Inflammatory macrophage treated with lipopolysaccharide for 4 hours (primary cell): ENCODE measurements around the gene LMF2.

ENCODE experiments used
- DNase-seq: peaks from one replicate; pipeline ENCODE4 v3.0.0-alpha.2; 2020

LMF2 gene

DNA sequence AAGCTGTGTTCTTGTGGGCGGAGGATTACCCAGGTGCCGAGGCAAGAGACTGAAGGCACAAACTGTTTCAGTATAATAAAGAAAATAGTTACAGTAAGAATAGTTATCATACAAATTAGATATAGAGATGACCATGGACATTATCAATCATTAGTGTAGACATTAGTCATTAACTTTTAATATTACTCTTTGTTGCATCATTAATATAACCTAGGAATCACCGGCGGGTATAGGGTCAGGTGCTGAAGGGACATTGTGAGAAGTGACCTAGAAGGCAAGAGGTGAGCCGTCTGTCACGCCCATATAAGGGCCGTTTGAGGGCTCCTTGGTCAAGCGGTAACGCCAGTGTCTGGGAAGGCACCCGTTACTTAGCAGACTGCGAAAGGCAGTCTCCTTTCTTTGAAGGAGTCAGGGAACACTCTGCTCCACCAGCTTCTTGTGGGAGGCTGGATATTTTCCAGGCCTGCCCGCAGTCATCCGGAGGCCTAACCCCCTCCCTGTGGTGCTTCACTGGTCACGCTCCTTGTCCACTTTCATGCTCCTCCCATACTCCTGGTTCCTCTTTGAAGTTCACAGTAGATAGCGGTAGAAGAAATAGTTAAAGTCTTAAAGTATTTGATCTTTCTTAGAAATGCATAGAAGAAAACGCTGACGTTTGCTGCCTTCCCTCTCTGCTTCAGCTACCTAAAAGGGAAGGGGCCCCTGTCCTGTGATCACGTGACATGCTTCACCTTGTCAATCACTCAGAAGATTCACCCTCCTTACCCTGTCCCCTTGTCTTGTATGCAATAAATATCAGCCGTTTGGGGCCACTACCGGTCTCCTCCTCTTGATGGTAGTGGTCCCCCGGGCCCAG lies 26.6 kb upstream of the LMF2 start:
- peak; percentile 74 for DNase-seq

- DNase-seq: peak; percentile 69
Measured at GRCh38 chr22:50532824-50533796, 25.6 kb upstream of the LMF2 start.

GRCh38 chr22:50531962-50532674 lies 24.6 kb upstream of the LMF2 start:
- peak; percentile 79 for DNase-seq

DNA sequence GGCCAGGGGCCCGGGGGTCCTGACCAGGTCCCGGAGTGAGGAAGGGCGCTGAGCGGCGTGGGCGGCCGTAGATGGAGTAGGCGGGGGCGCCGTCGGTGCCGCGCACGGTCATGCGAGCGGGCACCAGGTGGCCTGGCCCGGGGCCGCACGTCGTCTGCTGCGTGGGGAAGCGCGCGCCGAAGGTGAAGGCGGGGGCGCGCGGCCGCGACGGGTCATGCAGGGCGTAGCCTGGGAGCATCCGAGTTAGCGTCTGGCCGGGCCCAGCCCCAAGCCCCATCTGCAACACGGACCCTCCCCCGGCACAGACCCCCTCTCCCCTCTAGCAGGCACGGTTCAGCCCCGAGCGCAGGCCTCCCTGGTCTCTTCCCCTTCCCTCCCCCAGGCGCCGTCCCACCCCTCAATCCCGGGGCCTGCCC lies 24.1 kb upstream of the LMF2 start:
- peak; percentile 87 for DNase-seq

DNA sequence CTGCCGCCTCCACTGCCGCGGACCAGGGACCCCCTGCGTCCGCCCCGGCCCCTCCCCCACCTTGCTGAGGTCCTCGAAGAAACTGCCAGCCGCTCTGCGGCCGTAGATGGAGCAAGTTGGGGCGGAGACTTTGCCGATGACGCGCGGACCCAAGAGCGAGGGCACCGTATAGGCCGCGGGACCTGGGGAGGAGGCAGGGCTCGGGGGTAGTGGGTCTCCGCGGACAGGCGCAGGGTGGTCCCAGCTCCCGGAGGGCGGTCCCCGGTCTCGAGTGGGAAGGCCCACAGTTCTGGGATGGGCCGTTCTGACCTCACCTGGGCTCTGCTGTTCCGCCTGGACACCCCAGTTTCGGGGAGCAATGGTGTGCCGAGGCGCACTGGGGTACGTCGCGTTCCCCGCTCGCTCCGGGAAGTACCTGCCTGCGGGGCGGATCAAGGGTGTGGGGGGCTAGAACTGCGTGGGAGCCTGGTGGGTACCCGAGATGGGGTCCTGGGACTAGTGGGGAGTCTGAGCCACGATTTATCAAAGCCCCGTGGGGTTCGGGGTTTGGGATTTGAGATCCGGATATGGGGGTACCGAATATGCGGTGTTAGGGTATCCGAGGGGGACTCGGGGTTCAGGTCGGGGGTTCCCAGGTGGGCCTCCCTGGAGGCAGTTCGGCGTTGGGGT lies 23.5 kb upstream of the LMF2 start:
- DNase-seq: peak; percentile 95

DNA sequence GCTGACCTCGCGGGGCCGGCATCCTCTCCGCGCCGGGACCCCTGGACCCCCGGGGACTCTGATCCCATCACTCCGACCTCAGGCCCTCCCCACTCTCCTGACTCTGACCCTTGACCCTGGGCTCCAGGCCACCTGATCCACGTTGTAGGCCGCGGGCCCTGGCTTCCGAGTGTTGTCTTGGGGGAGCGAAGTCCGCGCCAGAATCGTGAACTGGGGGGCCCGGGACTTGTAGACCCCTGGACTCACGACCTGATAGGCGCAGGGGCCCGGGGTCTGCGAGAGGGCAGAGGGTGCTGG lies 23.0 kb upstream of the LMF2 start:
- no peak for DNase-seq

- DNase-seq: peak; percentile 92
Measured at GRCh38 chr22:50529897-50530579, 22.5 kb upstream of the LMF2 start, which contains the start of gene TYMP. Gene TYMP, minus strand, starts transcription at chr22:50530012. Its CDS starts 303 bp downstream, at chr22:50529709.

DNA sequence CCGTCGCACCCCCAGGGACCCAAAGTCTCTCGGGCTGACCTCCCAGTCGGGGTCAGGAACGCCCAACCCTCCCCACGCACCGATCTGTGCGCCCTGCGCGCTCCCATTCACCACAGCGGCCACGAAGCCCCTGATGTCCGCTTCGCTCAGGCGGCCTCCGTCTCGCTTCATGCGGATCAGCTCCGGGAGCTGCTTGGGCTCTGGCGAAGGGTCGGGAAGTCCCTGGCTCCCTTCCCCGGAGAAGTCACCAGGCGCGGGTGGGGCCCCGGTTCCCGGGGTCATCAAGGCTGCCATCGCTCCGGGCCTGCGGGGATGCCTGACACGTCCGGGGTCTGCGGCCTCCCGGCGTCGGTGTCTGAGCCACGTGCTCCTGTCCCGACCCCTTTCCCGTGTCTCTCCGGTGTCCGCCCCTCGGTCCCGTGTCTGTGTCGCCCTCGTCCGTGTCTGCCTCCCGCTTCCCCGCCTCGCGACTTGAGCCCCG lies 22.0 kb upstream of the LMF2 start:
- no peak for DNase-seq

DNA sequence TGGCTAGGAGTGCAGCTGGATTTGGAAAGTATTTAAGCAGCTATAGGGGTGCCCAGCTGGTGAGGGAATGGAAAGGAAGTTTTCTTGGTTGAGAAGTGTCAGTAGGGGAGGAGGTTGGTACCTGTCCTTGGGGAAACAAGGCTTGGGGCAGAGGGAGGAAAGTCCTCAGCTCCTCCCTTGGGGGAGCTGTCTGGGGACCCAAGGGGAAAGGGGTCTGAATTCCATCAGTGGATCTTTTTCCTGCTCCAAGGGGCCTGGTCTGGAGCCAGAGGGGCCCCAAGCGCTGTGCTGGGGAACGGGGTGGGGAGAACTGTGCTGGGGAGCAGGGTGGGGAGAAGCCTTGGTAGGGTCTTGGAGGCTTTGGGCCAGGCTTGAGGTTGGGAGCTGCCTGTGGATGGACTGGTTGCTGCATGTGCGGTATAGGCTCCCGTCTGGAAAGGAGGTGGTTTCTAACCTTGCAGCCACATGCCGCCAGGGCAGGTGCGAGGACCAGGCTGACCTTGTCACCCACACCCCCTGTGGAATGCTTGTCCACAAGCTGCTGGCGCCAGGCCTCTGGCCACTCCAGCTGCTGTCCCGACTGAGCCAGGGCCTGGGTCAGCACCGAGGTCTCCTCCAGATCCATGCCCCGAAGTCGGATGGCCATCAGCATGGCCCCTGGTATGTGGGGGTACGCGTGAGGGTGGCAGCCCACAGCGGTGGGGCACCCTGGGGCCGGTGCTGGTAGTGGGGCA lies 21.3 kb upstream of the LMF2 start:
- no peak for DNase-seq

DNA sequence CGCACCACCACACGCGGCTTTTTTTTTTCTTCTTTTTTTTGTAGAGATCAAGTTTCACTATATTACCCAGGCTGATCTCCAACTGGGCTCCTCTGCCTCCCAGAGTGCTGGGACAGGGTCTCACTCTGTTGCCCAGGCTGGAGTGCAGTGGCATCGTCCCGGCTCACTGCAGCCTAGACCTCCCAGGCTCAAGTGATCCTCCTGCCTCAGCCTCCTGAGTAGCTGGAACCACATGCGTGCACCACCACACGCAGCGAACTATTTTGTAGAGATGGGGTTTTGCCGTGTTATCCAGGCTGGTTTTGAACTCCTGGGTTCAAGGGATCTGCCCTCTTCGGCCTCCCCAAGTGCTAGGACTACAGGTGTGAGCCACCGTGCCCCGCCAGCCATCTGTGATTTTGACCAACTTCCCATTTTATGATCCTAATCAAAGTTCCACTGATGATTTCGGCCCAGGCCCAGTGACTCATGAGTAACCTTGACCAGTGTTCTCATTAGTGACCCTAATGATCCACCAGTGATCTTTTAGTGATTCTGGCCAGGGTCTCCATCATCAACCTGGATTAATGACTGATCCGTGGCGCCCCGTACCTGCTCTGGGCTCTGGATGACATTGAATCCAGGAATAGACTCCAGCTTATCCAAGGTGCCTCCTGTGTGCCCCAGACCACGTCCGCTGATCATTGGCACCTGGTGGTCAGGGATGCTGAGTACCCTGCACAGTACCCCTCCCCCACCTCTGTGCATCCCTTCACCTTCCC lies 20.6 kb upstream of the LMF2 start:
- DNase-seq: no peak

DNA sequence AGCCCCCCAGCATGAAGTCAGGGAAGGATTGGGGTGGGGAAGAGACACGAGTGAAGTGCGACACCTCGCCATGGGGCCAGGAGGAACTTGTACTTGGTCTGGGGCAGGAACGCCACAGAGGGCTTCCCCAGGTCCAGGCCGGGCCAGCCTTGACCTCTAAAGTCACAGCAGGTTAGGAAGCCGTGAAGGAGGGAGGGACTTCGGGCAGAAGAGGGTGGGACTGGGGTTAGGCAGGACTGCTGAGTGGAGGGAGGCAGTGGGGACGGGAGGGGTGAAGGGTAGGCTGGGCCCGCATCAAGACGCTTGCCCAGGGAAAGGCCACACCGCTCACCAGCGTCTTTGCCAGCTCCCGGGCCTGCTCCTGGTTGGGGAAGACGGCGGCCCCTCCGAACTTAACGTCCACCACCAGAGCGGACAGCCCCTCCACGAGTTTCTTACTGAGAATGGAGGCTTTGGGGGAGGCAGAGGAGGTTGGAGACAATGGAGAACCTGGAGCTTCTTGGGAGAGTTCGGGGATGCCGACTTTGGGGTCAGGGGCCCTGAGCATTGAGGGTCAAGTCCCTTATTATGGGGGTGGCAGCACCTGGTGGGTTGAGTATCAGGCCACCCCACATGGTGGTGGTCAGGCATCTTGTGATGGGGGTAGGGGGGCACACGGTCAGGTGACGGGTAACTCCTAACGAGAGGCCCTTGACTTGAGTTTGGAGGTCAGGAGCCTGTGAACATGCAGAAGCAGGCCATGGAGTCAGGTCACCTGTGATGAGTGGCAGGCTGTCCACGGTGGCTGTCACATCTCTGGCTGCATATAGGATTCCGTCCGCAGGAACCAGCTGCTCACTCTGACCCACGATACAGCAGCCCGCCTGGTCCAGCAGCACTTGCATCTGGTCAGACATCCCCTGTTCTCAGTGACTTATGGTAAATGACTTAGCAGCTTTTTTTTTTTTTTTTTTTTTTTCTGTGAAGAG lies 19.6 kb upstream of the LMF2 start:
- peak; percentile 66 for DNase-seq

DNA sequence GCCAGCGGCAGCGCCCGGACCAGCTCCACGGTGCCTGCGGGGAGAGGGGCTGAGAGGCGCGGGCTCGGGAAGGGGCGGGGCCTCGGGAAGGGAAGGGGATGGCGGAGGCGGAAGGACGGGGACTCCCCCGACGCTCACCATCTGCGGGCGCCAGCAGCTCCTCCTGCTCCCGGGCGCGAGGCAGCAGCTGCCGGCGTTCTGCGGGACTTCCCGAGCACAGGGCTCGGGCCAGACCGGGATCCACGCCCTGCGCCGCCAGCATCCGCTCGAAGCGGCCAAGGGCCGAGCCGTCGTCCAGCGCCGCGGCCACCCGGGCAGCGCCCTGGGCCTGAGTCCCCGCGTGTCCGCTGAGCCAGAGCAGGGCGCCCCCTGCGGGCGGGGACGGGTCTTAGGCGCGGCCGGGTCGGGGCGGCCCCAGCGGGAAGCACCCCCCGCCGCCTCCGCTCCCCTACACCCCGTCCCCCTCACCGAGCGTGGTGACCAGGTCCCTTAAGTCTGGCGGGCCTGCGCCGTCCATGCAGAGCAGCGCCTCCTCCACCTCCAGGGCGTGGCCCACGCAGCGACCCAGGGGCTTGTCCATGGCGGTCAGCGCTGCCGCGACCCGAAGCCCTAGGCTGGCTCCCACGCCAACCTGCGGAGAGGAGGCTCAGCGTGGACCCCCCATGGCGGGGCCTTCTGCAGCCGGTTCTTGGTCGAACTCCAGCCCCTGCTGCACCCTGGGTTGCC lies 18.8 kb upstream of the LMF2 start:
- peak; percentile 81 for DNase-seq

DNA sequence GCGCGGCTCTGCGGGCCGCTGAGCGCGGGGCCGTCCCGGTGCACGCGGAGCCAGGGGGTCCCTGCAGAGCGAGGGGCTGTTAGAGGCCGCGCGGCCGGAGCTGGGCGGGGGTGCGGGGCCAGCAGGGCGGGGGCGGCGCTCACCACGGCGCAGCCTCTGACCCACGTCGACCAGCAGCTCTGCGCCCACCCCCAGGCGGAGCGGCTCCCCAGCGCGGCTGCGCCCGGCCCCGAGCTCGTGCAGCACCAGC lies 18.3 kb upstream of the LMF2 start:
- no peak for DNase-seq

DNA sequence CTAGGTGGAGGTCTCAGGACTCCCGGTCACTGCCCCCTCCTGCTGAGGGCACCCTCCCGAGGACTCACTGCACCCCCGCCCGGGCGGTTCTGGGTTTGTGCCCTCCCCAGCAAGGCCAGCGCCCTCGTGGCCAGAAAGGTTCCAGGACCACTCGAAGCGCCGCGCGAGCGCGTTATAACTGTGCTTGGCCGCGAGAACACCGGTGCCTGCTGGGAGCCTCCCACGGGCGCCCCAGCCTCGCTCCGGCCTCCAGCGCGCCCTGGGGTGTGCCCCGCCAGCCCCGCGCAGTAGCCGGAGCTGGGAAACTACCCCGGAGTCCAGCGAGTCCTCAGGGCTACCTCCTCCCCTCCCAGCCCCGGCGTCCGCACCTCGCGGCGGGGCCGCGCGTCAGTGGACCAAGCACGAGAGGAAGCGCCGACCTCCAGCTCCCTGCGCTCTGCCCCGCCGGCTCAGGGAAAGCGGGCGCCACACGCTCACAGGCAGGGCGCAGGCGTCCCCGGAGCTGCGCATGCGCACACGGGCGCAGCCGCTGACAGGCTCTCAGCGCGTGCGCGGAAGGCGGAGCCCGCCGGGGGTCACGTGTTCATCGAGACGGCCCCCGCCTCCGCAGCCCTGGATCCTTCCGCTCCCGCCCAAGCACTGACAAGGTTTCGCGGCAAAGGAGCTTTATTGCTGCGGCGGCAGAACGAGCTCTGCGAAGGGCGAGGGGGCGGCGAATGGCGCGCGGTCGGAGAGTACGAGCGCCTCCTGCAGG lies 17.8 kb upstream of the LMF2 start, which contains the start of gene SCO2:
TSS of gene SCO2 (minus strand) at position 495 of the 754 bp plus-strand sequence. CDS start 1,187 bp downstream, outside the sequence.
- DNase-seq: peak; percentile 96

GRCh38 chr22:50524676-50525103 lies 17.2 kb upstream of the LMF2 start:
- DNase-seq: no peak

- DNase-seq: no peak
Measured at GRCh38 chr22:50523806-50524675, 16.5 kb upstream of the LMF2 start.

DNA sequence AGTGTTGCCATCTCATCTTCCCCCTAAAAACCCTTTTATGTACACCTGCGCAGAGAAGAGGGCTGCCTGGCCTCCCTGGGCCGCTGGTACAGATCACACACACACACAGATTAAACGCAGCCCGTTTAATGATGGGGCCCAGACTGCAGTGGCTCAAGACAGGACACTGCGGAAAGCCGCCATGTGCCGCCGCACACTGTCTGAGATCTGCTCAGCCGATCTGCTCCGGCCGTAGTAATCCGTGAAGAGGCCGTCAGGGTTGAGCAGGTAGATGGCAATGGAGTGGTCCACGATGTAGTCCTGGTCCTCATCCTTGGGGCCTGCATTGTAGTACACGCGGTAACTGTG lies 15.9 kb upstream of the LMF2 start:
- DNase-seq: no peak
